Suprapubic skin (tissue), 4 donors: ENCODE results near the gene CHAT. TPM values are rescaled to one million over a fixed set of nuclear protein-coding genes. Genes with fewer than 3 reads are reported as not detected.

Experiments
- DNase-seq, 2 donors: peaks; one replicate each; pipeline ENCODE4 v3.0.0-alpha.2; 2019; ENCODE audit warnings: low spot score in 2 of 2
- H3K27ac ChIP-seq: fragments of 200-600 bp; sonication (generic); one replicate; pipeline ENCODE4 v1.5.1; 2019
- H3K27me3 ChIP-seq: fragments of 200-600 bp; sonication (generic); one replicate; pipeline ENCODE4 v1.5.1; 2019
- H3K36me3 ChIP-seq: fragments of 200-600 bp; sonication (generic); one replicate; pipeline ENCODE4 v1.5.1; 2019
- H3K4me1 ChIP-seq: fragments of 200-600 bp; sonication (generic); one replicate; pipeline ENCODE4 v1.5.1; 2019
- H3K4me3 ChIP-seq: fragments of 200-600 bp; sonication (generic); one replicate; pipeline ENCODE4 v1.5.1; 2019; ENCODE audit warnings: mild to moderate bottlenecking
- H3K9me3 ChIP-seq: fragments of 200-600 bp; sonication (generic); one replicate; pipeline ENCODE4 v1.5.1; 2019
- CTCF ChIP-seq, 2 donors: fragments of 200-600 bp in 1 of 2; fragments of 450-650 bp in 1 of 2; sonication (generic) in 1 of 2; IDR thresholded peaks; one replicate each; pipeline ENCODE4 v1.5.1; 2016 to 2019; ENCODE audit warnings: antibody characterized with exemption in 2 of 2, mild to moderate bottlenecking in 1 of 2, moderate library complexity in 1 of 2
- EP300 ChIP-seq: sonication (generic); formaldehyde crosslinking; IDR thresholded peaks from one replicate; pipeline ENCODE4 v1.6.1; 2017; ENCODE audit warnings: antibody characterized with exemption
- POLR2A ChIP-seq, 2 donors: fragments of 450-650 bp; IDR thresholded peaks; one replicate each; pipeline ENCODE4 v1.6.1; 2017; ENCODE audit warnings: antibody characterized with exemption in 2 of 2, mild to moderate bottlenecking in 2 of 2, moderate library complexity in 2 of 2
- POLR2AphosphoS5 ChIP-seq, 3 donors: sonication (generic); formaldehyde crosslinking; IDR thresholded peaks; one replicate each; pipeline ENCODE4 v1.6.1; 2017; ENCODE audit warnings: antibody characterized with exemption in 3 of 3
- WGBS: methylation state at CpG from one replicate; pipeline ENCODE4 v1.1.5; 2018; 5-methylcytosine and 5-hydroxymethylcytosine counted together
- total RNA-seq, 4 donors: library from RNA; depleted of rRNA; stranded (reverse); fragments of >200 nt; gene quantifications; one replicate each; pipeline ENCODE4 v1.1.0, GENCODE V29; 2016

CHAT gene
- total RNA-seq, 4 donors from 2014 or later = not detected

GRCh38 chr10:49682879-49683278 lies 69.0 kb downstream of the CHAT start:
- Histone ChIP-seq H3K4me1 (peaks cover 4% of the 10 kb centered on the region), H3K36me3 (no peaks in the 10 kb centered on the region), H3K27ac (no peak overlapping the region), H3K9me3 (peaks cover 3% of the 10 kb centered on the region), H3K4me3 (no peak overlapping the region), H3K27me3 (peaks cover 34% of the 10 kb centered on the region)
- 93% methylated on average over 2 of the region's 2 CpGs for WGBS
- TF ChIP-seq CTCF (IDR thresholded peaks at IDR 0.05) (no peak), POLR2AphosphoS5 (IDR thresholded peaks at IDR 0.05) (no peak), POLR2A (IDR thresholded peaks at IDR 0.05) (no peak), EP300 (no peak)
- DNase-seq = no peak

- 51% methylated on average over 4 of the region's 4 CpGs for WGBS
- H3K27me3 ChIP-seq = peaks cover 42% of the 10 kb centered on the region
- no peak overlapping the region for H3K27ac ChIP-seq
- no peak for DNase-seq
- no peak for TF ChIP-seq EP300
- TF ChIP-seq POLR2A (IDR thresholded peaks at IDR 0.05) = no peak
- no peak for TF ChIP-seq CTCF (IDR thresholded peaks at IDR 0.05)
- no peak for TF ChIP-seq POLR2AphosphoS5 (IDR thresholded peaks at IDR 0.05)
- no peaks in the 10 kb centered on the region for H3K36me3 ChIP-seq
- no peaks in the 10 kb centered on the region for H3K4me1 ChIP-seq
- peaks cover 3% of the 10 kb centered on the region for H3K9me3 ChIP-seq
- H3K4me3 ChIP-seq = no peak overlapping the region
Measured at GRCh38 chr10:49686651-49687050, 72.8 kb downstream of the CHAT start.

GRCh38 chr10:49688261-49688846 lies 74.5 kb downstream of the CHAT start:
- Histone ChIP-seq H3K36me3 (no peaks in the 10 kb centered on the region), H3K4me1 (no peaks in the 10 kb centered on the region), H3K27me3 (peaks cover 47% of the 10 kb centered on the region), H3K4me3 (no peak overlapping the region), H3K27ac (no peak overlapping the region), H3K9me3 (peaks cover 3% of the 10 kb centered on the region)
- 27% methylated on average over 8 of the region's 8 CpGs for WGBS
- peak in 1 of 2 donors; percentile 24 for DNase-seq
- TF ChIP-seq EP300 (no peak), POLR2AphosphoS5 (IDR thresholded peaks at IDR 0.05) (no peak), POLR2A (IDR thresholded peaks at IDR 0.05) (no peak), CTCF (IDR thresholded peaks at IDR 0.05) (no peak)

GRCh38 chr10:49688920-49689319 lies 75.1 kb downstream of the CHAT start:
- peaks cover 3% of the 10 kb centered on the region for H3K9me3 ChIP-seq
- no peaks in the 10 kb centered on the region for H3K36me3 ChIP-seq
- H3K4me3 ChIP-seq = no peak overlapping the region
- H3K4me1 ChIP-seq = no peaks in the 10 kb centered on the region
- no peak overlapping the region for H3K27ac ChIP-seq
- DNase-seq = peak in 1 of 2 donors; percentile 52
- TF ChIP-seq EP300 = no peak
- no peak for TF ChIP-seq POLR2AphosphoS5 (IDR thresholded peaks at IDR 0.05)
- no peak for TF ChIP-seq CTCF (IDR thresholded peaks at IDR 0.05)
- TF ChIP-seq POLR2A (IDR thresholded peaks at IDR 0.05) = no peak
- WGBS = 15% methylated on average over 7 of the region's 7 CpGs
- H3K27me3 ChIP-seq = peaks cover 47% of the 10 kb centered on the region

- TF ChIP-seq EP300 = no peak
- no peak for TF ChIP-seq CTCF (IDR thresholded peaks at IDR 0.05)
- no peak for TF ChIP-seq POLR2A (IDR thresholded peaks at IDR 0.05)
- no peak for TF ChIP-seq POLR2AphosphoS5 (IDR thresholded peaks at IDR 0.05)
Measured at GRCh38 chr10:49689882-49690510, 76.2 kb downstream of the CHAT start.

More at GRCh38 chr10:49689882-49690510, 76.2 kb downstream of the CHAT start:
- no peak for DNase-seq
- Histone ChIP-seq H3K27ac (no peak overlapping the region), H3K36me3 (no peaks in the 10 kb centered on the region), H3K4me1 (no peaks in the 10 kb centered on the region), H3K27me3 (peaks cover 47% of the 10 kb centered on the region), H3K9me3 (peaks cover 3% of the 10 kb centered on the region), H3K4me3 (no peak overlapping the region)
- 20% methylated on average over 12 of the region's 12 CpGs for WGBS
